DOHH2 (cell line): ENCODE measurements around the gene CPNE5.

Experiments used
- CTCF ChIP-seq: fragments of 200-600 bp; sonication (generic); IDR thresholded peaks from one replicate; pipeline ENCODE4 v1.5.1; 2014; ENCODE audit warnings: antibody characterized with exemption, mild to moderate bottlenecking, low read depth, low read length; ENCODE audit not compliant: poor library complexity, severe bottlenecking
- EZH2phosphoT487 ChIP-seq: fragments of 200-600 bp; sonication (generic); IDR thresholded peaks from 2 replicates; pipeline ENCODE4 v1.6.1; 2017; ENCODE audit warnings: borderline replicate concordance, mild to moderate bottlenecking, antibody characterized with exemption, low read length, moderate library complexity, mixed read lengths

DNA sequence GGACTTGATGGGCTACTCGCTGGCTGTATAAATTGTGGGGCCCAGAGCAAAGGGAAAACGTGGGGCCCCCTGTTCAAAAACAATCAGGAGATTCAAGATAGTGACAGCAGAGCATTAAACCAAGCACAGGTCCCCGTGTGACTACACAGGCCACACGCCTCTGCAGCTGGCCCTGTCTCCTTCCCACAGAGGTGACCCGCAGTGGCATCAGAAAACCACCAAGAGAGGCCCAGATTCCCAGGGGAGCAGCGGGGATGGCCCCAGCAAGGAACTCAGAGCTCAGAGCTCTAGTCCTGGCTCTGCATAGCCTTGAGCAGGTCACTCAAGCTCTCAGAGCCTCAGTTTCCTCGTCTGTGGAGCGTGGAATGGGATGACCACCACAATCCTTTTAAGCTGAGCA lies 57.6 kb downstream of the CPNE5 start:
- TF ChIP-seq CTCF (no peak), EZH2phosphoT487 (no peak)
